H1 (cell line): ENCODE results near the gene NIPAL3. TPM values are rescaled to one million over a fixed set of nuclear protein-coding genes. Genes with fewer than 3 reads are reported as not detected.

Source experiments
- CTCF ChIA-PET: fragments of 300-600 bp; sonication (Branson Sonifier 250); formaldehyde crosslinking; loops from one replicate; lab custom pipeline; 2021; ENCODE audit not compliant: partially characterized antibody; lab: Charles Lee
- POLR2A ChIA-PET: fragments of 300-600 bp; sonication (Branson Sonifier 250); formaldehyde crosslinking; loops from one replicate; lab custom pipeline; 2021; ENCODE audit warnings: inconsistent platforms; ENCODE audit not compliant: partially characterized antibody; lab: Charles Lee
- DNase-seq, 2 experiments: peaks; one replicate each; pipeline versions ENCODE4 v3.0.0 to v3.0.0-alpha.2; 2010 to 2022; ENCODE audit warnings: low spot score in 2 of 2, low read depth in 1 of 2, mixed read lengths in 1 of 2
- FAIRE-seq: peaks from 2 replicates; lab custom pipeline; 2011; peaks lifted over from hg19 to GRCh38; lab: Jason Lieb, UNC
- H2AFZ ChIP-seq: 2 replicates; pipeline ENCODE4 v1.8.1; 2012; ENCODE audit warnings: low read length, inconsistent platforms
- H2AK5ac ChIP-seq: 2 replicates; pipeline ENCODE4 v1.6.1; 2013; ENCODE audit warnings: low read depth, low read length
- H2BK120ac ChIP-seq: replicated peaks from 2 replicates; pipeline ENCODE3; 2013; ENCODE audit warnings: low read depth, low read length, inconsistent platforms
- H2BK12ac ChIP-seq: 2 replicates; pipeline ENCODE4 v1.6.1; 2013; ENCODE audit warnings: low read depth, low read length
- H2BK15ac ChIP-seq: 2 replicates; pipeline ENCODE4 v1.6.1; 2013; ENCODE audit warnings: low read length
- H2BK20ac ChIP-seq: 2 replicates; pipeline ENCODE4 v1.6.1; 2013; ENCODE audit warnings: low read length
- H2BK5ac ChIP-seq: 2 replicates; pipeline ENCODE4 v1.6.1; 2013; ENCODE audit warnings: low read depth, low read length
- H3K14ac ChIP-seq: 2 replicates; pipeline ENCODE4 v1.6.1; 2013; ENCODE audit warnings: inconsistent platforms; ENCODE audit not compliant: insufficient read length
- H3K18ac ChIP-seq: 2 replicates; pipeline ENCODE4 v1.6.1; 2013; ENCODE audit warnings: low read length; ENCODE audit errors: extremely low read depth
- H3K23ac ChIP-seq: 2 replicates; pipeline ENCODE4 v1.6.1; 2013; ENCODE audit warnings: inconsistent platforms; ENCODE audit not compliant: insufficient read length
- H3K23me2 ChIP-seq: 2 replicates; pipeline ENCODE4 v1.6.1; 2013; ENCODE audit warnings: low read depth, low read length
- H3K27ac ChIP-seq: 2 replicates; pipeline ENCODE4 v1.6.1; 2011; ENCODE audit warnings: low read depth, low read length, inconsistent platforms
- H3K27me3 ChIP-seq, 4 experiments: replicated peaks in 1 of 4; 1 replicate in 1 of 4; 2 replicates in 3 of 4; pipeline versions ENCODE4 v1.6.1 to v1.8.1; 2011 to 2013; ENCODE audit warnings: low read length in 3 of 4, mild to moderate bottlenecking in 3 of 4, inconsistent platforms in 2 of 4, mixed read lengths in 2 of 4, moderate library complexity in 1 of 4; ENCODE audit not compliant: control insufficient read depth in 3 of 4, insufficient read depth in 3 of 4; ENCODE audit errors: extremely low read depth in 1 of 4
- H3K36me3 ChIP-seq, 4 experiments: 2 replicates each; pipeline versions ENCODE4 v1.6.1 to v1.8.1; 2011 to 2013; ENCODE audit warnings: mild to moderate bottlenecking in 4 of 4, low read length in 3 of 4, moderate library complexity in 2 of 4, control low read depth in 1 of 4, inconsistent platforms in 1 of 4; ENCODE audit not compliant: insufficient read depth in 4 of 4, control insufficient read depth in 2 of 4
- H3K4ac ChIP-seq: replicated peaks from 2 replicates; pipeline ENCODE3; 2013; ENCODE audit warnings: low read length, low read depth, mixed read lengths, inconsistent platforms; ENCODE audit not compliant: insufficient read length
- H3K4me1 ChIP-seq, 4 experiments: replicated peaks in 1 of 4; 1 replicate in 1 of 4; 2 replicates in 3 of 4; pipeline versions ENCODE4 v1.6.1 to v1.8.1; 2011 to 2013; ENCODE audit warnings: low read length in 3 of 4, inconsistent platforms in 2 of 4, mixed read lengths in 1 of 4; ENCODE audit not compliant: insufficient read depth in 4 of 4, control insufficient read depth in 3 of 4
- H3K4me2 ChIP-seq, 2 experiments: 2 replicates each; pipeline versions ENCODE4 v1.6.1 to v1.8.1; 2011 to 2013; ENCODE audit warnings: low read depth in 2 of 2, low read length in 2 of 2, control low read depth in 1 of 2, inconsistent platforms in 1 of 2, mild to moderate bottlenecking in 1 of 2; ENCODE audit not compliant: insufficient read depth in 1 of 2
- H3K4me3 ChIP-seq, 4 experiments: fragments of 200-600, 300-600 bp in 1 of 4; sonication (generic), shearing (Covaris generic), sonication (Bioruptor Twin) in 1 of 4; 2 replicates each; pipeline versions ENCODE4 v1.5.1 to v1.8.1; 2011 to 2016; ENCODE audit warnings: low read length in 4 of 4, low read depth in 3 of 4, control low read depth in 2 of 4, inconsistent platforms in 2 of 4, mild to moderate bottlenecking in 2 of 4, mixed read lengths in 1 of 4, moderate library complexity in 1 of 4; ENCODE audit not compliant: insufficient read depth in 2 of 4; ENCODE audit errors: extremely low read depth in 1 of 4
- H3K56ac ChIP-seq: replicated peaks from 2 replicates; pipeline ENCODE3; 2013; ENCODE audit warnings: low read depth, mild to moderate bottlenecking, mixed read lengths, low read length, inconsistent platforms; ENCODE audit not compliant: insufficient read length
- H3K79me1 ChIP-seq: 2 replicates; pipeline ENCODE4 v1.6.1; 2013; ENCODE audit warnings: low read depth, low read length, control low read depth
- H3K79me2 ChIP-seq, 2 experiments: 2 replicates each; pipeline versions ENCODE4 v1.6.1 to v1.8.1; 2012 to 2013; ENCODE audit warnings: low read length in 2 of 2, mild to moderate bottlenecking in 2 of 2, inconsistent platforms in 1 of 2; ENCODE audit not compliant: insufficient read depth in 2 of 2, control insufficient read depth in 1 of 2
- H3K9ac ChIP-seq, 4 experiments: replicated peaks in 1 of 4; 1 replicate in 1 of 4; 2 replicates in 3 of 4; pipeline versions ENCODE4 v1.6.1 to v1.8.1; 2011 to 2013; ENCODE audit warnings: low read depth in 3 of 4, low read length in 3 of 4, control low read depth in 2 of 4, mild to moderate bottlenecking in 2 of 4, moderate library complexity in 2 of 4, inconsistent platforms in 1 of 4; ENCODE audit errors: extremely low read depth in 1 of 4
- H3K9me3 ChIP-seq, 2 experiments: 2 replicates each; pipeline versions ENCODE4 v1.6.1 to v1.8.1; 2012 to 2013; ENCODE audit warnings: mild to moderate bottlenecking in 2 of 2, moderate library complexity in 2 of 2, control low read depth in 1 of 2, inconsistent platforms in 1 of 2, low read depth in 1 of 2, low read length in 1 of 2, mixed read lengths in 1 of 2; ENCODE audit not compliant: insufficient read depth in 2 of 2
- H4K20me1 ChIP-seq, 2 experiments: replicated peaks in 1 of 2; 2 replicates each; pipeline versions ENCODE3 to v1.8.1; 2011 to 2013; ENCODE audit warnings: inconsistent platforms in 2 of 2, low read length in 2 of 2, mild to moderate bottlenecking in 1 of 2; ENCODE audit not compliant: insufficient read depth in 2 of 2, control insufficient read depth in 1 of 2
- H4K5ac ChIP-seq: 2 replicates; pipeline ENCODE4 v1.6.1; 2013; ENCODE audit warnings: low read length, low read depth, mixed read lengths, inconsistent platforms; ENCODE audit not compliant: insufficient read length
- H4K8ac ChIP-seq: 2 replicates; pipeline ENCODE4 v1.8.0; 2013; ENCODE audit warnings: mild to moderate bottlenecking, moderate library complexity, low read length, inconsistent platforms; ENCODE audit not compliant: insufficient read depth; ENCODE audit errors: extremely low read depth
- H4K91ac ChIP-seq: replicated peaks from 2 replicates; pipeline ENCODE3; 2013; ENCODE audit warnings: low read length, mixed read lengths, inconsistent platforms; ENCODE audit not compliant: insufficient read length
- BRCA1 ChIP-seq: IDR thresholded peaks from 2 replicates; pipeline ENCODE4 v1.6.1; 2012; ENCODE audit warnings: low read depth, low read length, improper control_type of control experiment
- CHD2 ChIP-seq: IDR thresholded peaks from 2 replicates; pipeline ENCODE4 v1.6.1; 2012; ENCODE audit warnings: low read length, improper control_type of control experiment
- MAX ChIP-seq: IDR thresholded peaks from 2 replicates; pipeline ENCODE4 v1.6.1; 2012; ENCODE audit warnings: inconsistent platforms
- SIX5 ChIP-seq: IDR thresholded peaks from 2 replicates; pipeline ENCODE4 v1.6.1; 2011; ENCODE audit warnings: mild to moderate bottlenecking, low read depth, low read length
- SRF ChIP-seq: IDR thresholded peaks from 2 replicates; pipeline ENCODE4 v1.6.1; 2011; ENCODE audit warnings: mild to moderate bottlenecking, low read depth, low read length, moderate library complexity
- YY1 ChIP-seq: IDR thresholded peaks from 2 replicates; pipeline ENCODE4 v1.6.1; 2011; ENCODE audit warnings: low read depth, mild to moderate bottlenecking, low read length
- WGBS, 2 experiments: shearing (Covaris generic) in 1 of 2; methylation state at CpG; one replicate each; pipeline versions ENCODE4 v1.1.6 to v1.1.7; 2013 to 2015; ENCODE audit warnings: low lambda C conversion rate in 2 of 2, mixed read lengths in 2 of 2, inconsistent platforms in 1 of 2, low coverage in 1 of 2, missing lambda C conversion rate in 1 of 2; ENCODE audit not compliant: insufficient replicate concordance in 2 of 2, insufficient coverage in 1 of 2, insufficient read length in 1 of 2; ENCODE audit errors: extremely low coverage in 1 of 2, missing lambda C conversion rate in 1 of 2; 5-methylcytosine and 5-hydroxymethylcytosine counted together
- polyA plus RNA-seq, 7 experiments: library from polyadenylated mRNA; depleted of rRNA in 3 of 7; stranded (reverse) in 5 of 7; unstranded in 2 of 7; fragments of >200 nt in 5 of 7; fragments of 200-250 nt in 2 of 7; gene quantifications; 1 replicate in 5 of 7; 2 replicates in 1 of 7; 4 replicates in 1 of 7; pipeline versions ENCODE4 v1.2.1 to v1.2.3, GENCODE V29; 2011 to 2013; ENCODE audit warnings: missing spikeins in 2 of 7, mixed read lengths in 2 of 7
- total RNA-seq: library from RNA; stranded (reverse); fragmentation: NEBNext Ultra II Directional; extraction: Animal tissue kit (Norgen Biotek cat#: 25700); gene quantifications from 2 replicates; pipeline ENCODE4 v1.2.1, GENCODE V29; 2021

NIPAL3 gene
- total and polyA plus RNA-seq, 2 of the 8 experiments (the other 6 are each of a cell fraction or from before 2014, with no cell fraction given): 8.8 to 11.0 TPM

- H4K20me1 ChIP-seq: no peaks in the 10 kb centered on the region
- POLR2A ChIA-PET: interaction anchor here (0.6 to 1.1 kb wide), 2 partner anchors 237 to 339 kb away, joined by 3 to 4 read pairs; no protein-coding TSS in a partner anchor
- no peak for DNase-seq
These were observed 28.7 kb upstream of the NIPAL3 start for GRCh38 chr1:24386931-24387330.

More at GRCh38 chr1:24386931-24387330, 28.7 kb upstream of the NIPAL3 start:
- Histone ChIP-seq H4K8ac (no peak overlapping the region), H3K27me3 (no peaks in the 10 kb centered on the region), H2AFZ (no peak overlapping the region), H3K36me3 (no peaks in the 10 kb centered on the region; a peak in 2 of 8 replicates), H4K91ac (no peak overlapping the region), H3K56ac (no peak overlapping the region), H3K14ac (no peak overlapping the region), H3K9ac (no peak overlapping the region), H4K5ac (no peak overlapping the region), H3K4ac (no peak overlapping the region), H2BK5ac (no peak overlapping the region; the same call in 1 of the 2 replicates), H3K18ac (no peak overlapping the region), H3K79me2 (no peaks in the 10 kb centered on the region), H2AK5ac (no peak overlapping the region), H2BK12ac (no peak overlapping the region), H3K4me3 (no peak overlapping the region), H3K79me1 (no peaks in the 10 kb centered on the region), H3K27ac (no peak overlapping the region), H2BK15ac (no peak overlapping the region), H3K23ac (no peak overlapping the region), H3K9me3 (no peaks in the 10 kb centered on the region), H3K23me2 (no peaks in the 10 kb centered on the region), H2BK120ac (no peak overlapping the region), H2BK20ac (no peak overlapping the region), H3K4me2 (no peak overlapping the region), H3K4me1 (no peaks in the 10 kb centered on the region)
- 94% methylated on average over 11 of the region's 11 CpGs; no CpG with 5 or more reads in 1 of the 2 experiments for WGBS, 2 experiments
- no peak for TF ChIP-seq MAX
- TF ChIP-seq SIX5: no peak
- no peak for TF ChIP-seq CHD2
- TF ChIP-seq YY1: no peak
- no peak for TF ChIP-seq BRCA1
- no peak for TF ChIP-seq SRF
- no peak for FAIRE-seq
- CTCF ChIA-PET: interaction anchor here (0.7 to 9.8 kb wide), 11 partner anchors 15 to 315 kb away, joined by 3 to 233 read pairs (median 4); no protein-coding TSS in a partner anchor
